Pons (tissue), 1 donor: ENCODE results near the gene SALL2.

Source experiments
- DNase-seq: peaks from one replicate; pipeline ENCODE4 v3.0.0-alpha.2; 2016; ENCODE audit warnings: low spot score

SALL2 gene

GRCh38 chr14:21476925-21477681, 49.0 kb downstream of the SALL2 start, which contains the start of the genes RAB2B and TOX4:
Gene RAB2B (minus strand): TSS chr14:21476959. CDS start chr14:21476872, 87 bp downstream.
Gene TOX4 (plus strand): TSS chr14:21477195. CDS start chr14:21477279, 84 bp downstream.
- peak; percentile 100 for DNase-seq

- no peak for DNase-seq
Measured at GRCh38 chr14:21476523-21476924, 49.6 kb downstream of the SALL2 start.

GRCh38 chr14:21475767-21476522, 50.2 kb downstream of the SALL2 start:
- DNase-seq, result no peak
